HL-60 (cell line): ENCODE measurements around the gene APOBEC3H.
A peak's percentile ranks its signal among the peaks of the same experiment; 100 is the strongest.

Source experiments
- DNase-seq, 2 experiments: peaks; one replicate each; pipeline ENCODE4 v3.0.0-alpha.2; 2010 to 2020; ENCODE audit warnings: low read depth in 1 of 2, low spot score in 1 of 2
- H3K27ac ChIP-seq: fragments of 250-450 bp; sonication (Bioruptor Pico); replicated peaks from 2 replicates; pipeline ENCODE4 v1.5.1; 2020; ENCODE audit warnings: mild to moderate bottlenecking, moderate library complexity
- H3K27me3 ChIP-seq: fragments of 250-450 bp; sonication (Bioruptor Pico); 2 replicates; pipeline ENCODE4 v1.5.1; 2021; ENCODE audit warnings: mild to moderate bottlenecking, moderate library complexity; ENCODE audit not compliant: insufficient read depth, poor library complexity, severe bottlenecking
- H3K4me3 ChIP-seq: replicated peaks from 2 replicates; pipeline ENCODE4 v1.5.1; 2011; ENCODE audit warnings: mild to moderate bottlenecking, control low read depth, low read length; ENCODE audit not compliant: insufficient read depth
- GABPA ChIP-seq: IDR thresholded peaks from 2 replicates; pipeline ENCODE4 v1.6.1; 2012; ENCODE audit warnings: low read depth
- POLR2AphosphoS5 ChIP-seq: IDR thresholded peaks from 2 replicates; pipeline ENCODE4 v1.6.1; 2012; ENCODE audit warnings: low read depth
- SPI1 ChIP-seq: IDR thresholded peaks from 2 replicates; pipeline ENCODE4 v1.6.1; 2012; ENCODE audit warnings: low read depth, mild to moderate bottlenecking, borderline replicate concordance
- TF ChIP-seq, protein P1 (sequence below): IDR thresholded peaks from 2 replicates; pipeline ENCODE4 v1.6.1; 2012; ENCODE audit warnings: low read depth; ENCODE audit not compliant: insufficient replicate concordance
- TF ChIP-seq, protein P2 (sequence below): IDR thresholded peaks from one replicate; pipeline ENCODE4 v1.5.1; 2011; ENCODE audit warnings: low read length, control low read depth, inconsistent platforms; ENCODE audit not compliant: insufficient read depth

The APOBEC3H gene

DNA sequence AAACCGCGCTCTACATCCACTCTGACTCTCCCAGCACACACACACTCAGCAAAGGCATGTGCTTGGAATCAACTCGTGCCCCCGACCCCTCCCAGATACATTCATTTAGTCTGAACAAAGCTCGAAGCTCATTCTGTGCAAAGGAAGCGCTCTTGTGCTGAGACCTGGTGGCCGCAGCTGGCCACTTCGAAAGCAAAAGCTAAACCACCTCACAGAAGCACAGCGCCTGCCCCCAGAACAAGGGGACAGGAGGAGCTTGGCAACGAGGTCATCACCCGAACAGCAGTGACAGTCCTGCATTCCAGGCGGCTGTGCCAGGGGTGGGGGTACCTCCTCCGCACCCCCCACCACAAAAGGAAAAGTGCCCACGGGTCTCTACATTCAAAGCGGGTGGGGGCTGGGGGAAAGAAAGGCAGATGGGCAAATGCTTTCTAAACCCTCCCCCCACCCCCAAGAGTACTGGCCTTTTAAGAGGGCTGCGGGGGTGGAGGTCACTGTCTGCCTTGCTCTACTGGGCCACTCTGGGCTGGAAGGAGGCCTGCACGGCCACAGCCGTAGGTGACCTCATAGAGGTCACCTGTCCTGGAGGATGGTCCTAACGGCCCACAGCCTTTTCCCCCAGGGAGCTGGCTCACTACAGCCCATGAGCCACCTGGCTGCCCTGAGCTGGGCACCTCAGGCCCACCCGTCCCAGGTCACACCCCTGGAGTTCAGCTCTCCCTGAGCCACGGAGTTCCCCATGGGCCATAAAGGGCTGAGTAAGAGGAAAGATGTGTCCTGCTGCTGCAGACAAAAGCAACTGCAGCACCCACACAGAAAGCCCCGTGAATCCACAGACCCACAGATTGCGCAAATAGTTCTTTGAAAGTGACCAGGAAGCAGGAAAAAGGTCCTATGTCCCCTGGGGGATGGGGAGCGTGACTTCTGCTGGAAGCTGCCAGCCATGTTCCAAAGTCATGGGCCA is 34.1 kb downstream of the APOBEC3H start:
- DNase-seq, result peak in 1 of 2 experiments; percentile 33
- TF ChIP-seq, protein P1, sequence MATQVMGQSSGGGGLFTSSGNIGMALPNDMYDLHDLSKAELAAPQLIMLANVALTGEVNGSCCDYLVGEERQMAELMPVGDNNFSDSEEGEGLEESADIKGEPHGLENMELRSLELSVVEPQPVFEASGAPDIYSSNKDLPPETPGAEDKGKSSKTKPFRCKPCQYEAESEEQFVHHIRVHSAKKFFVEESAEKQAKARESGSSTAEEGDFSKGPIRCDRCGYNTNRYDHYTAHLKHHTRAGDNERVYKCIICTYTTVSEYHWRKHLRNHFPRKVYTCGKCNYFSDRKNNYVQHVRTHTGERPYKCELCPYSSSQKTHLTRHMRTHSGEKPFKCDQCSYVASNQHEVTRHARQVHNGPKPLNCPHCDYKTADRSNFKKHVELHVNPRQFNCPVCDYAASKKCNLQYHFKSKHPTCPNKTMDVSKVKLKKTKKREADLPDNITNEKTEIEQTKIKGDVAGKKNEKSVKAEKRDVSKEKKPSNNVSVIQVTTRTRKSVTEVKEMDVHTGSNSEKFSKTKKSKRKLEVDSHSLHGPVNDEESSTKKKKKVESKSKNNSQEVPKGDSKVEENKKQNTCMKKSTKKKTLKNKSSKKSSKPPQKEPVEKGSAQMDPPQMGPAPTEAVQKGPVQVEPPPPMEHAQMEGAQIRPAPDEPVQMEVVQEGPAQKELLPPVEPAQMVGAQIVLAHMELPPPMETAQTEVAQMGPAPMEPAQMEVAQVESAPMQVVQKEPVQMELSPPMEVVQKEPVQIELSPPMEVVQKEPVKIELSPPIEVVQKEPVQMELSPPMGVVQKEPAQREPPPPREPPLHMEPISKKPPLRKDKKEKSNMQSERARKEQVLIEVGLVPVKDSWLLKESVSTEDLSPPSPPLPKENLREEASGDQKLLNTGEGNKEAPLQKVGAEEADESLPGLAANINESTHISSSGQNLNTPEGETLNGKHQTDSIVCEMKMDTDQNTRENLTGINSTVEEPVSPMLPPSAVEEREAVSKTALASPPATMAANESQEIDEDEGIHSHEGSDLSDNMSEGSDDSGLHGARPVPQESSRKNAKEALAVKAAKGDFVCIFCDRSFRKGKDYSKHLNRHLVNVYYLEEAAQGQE, result no peak
- TF ChIP-seq, protein P2, sequence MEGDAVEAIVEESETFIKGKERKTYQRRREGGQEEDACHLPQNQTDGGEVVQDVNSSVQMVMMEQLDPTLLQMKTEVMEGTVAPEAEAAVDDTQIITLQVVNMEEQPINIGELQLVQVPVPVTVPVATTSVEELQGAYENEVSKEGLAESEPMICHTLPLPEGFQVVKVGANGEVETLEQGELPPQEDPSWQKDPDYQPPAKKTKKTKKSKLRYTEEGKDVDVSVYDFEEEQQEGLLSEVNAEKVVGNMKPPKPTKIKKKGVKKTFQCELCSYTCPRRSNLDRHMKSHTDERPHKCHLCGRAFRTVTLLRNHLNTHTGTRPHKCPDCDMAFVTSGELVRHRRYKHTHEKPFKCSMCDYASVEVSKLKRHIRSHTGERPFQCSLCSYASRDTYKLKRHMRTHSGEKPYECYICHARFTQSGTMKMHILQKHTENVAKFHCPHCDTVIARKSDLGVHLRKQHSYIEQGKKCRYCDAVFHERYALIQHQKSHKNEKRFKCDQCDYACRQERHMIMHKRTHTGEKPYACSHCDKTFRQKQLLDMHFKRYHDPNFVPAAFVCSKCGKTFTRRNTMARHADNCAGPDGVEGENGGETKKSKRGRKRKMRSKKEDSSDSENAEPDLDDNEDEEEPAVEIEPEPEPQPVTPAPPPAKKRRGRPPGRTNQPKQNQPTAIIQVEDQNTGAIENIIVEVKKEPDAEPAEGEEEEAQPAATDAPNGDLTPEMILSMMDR, result no peak
- TF ChIP-seq POLR2AphosphoS5 (no peak), SPI1 (no peak), GABPA (no peak)
- H3K4me3 ChIP-seq, result no peak overlapping the region
- H3K27ac ChIP-seq, result no peak overlapping the region
- no peaks in the 10 kb centered on the region for H3K27me3 ChIP-seq

DNA sequence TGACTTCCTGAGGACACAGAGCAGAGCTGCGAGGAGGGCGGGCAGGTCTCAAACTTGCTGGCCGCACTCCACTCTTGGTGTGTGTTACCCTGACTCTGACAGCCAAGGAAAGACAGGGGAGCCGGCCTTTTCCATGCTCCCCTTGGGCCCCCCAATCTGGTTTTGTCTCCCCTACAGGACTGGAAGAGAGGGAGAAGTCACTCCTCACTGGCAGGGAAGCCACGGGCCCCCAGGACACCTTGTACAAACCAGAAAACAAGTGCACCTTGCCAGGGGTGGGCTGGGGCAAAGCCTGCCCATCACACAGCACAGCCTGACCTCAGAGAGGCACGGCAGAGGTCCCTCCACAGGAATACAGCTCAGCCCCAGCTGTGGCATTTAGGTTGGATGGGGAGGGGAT is 35.2 kb downstream of the APOBEC3H start:
- no peak overlapping the region for H3K27ac ChIP-seq
- no peaks in the 10 kb centered on the region for H3K27me3 ChIP-seq
- no peak overlapping the region for H3K4me3 ChIP-seq
- DNase-seq, result no peak
- TF ChIP-seq, protein P1, result no peak
- TF ChIP-seq GABPA, result no peak
- TF ChIP-seq, protein P2, result no peak
- no peak for TF ChIP-seq SPI1
- no peak for TF ChIP-seq POLR2AphosphoS5

DNA sequence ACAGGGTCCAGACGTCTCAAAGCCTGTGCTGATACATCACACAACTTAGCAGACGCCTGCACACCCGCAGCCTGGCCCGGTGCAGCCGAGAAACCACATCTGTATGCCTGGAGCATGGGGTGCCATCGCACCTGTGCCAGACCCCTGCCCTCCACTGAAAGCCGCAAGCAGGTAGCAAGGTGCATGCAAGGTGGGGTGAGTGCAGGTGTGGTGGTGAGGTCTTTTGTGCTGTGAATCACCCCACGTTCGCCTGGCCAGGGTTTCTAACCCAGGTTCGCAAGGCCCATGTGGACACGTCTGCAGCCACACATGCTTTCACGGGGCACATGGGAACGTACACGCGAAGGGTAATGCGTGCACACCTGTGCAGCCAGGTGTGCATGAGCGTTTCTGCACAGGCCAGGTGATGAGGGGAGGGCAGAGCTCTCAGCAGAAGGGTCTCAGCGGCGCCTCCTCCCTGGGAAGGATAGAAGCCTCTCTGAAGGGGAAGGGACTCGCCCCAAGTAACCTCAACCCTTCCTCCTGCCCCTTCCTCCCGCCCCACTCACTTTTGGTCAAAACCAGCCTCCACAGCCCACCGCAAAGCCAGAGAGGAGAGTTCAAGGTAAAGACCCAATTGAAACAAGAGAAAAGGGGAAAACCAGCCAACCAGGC is 36.0 kb downstream of the APOBEC3H start:
- Histone ChIP-seq H3K27me3 (no peaks in the 10 kb centered on the region), H3K4me3 (no peak overlapping the region), H3K27ac (no peak overlapping the region)
- DNase-seq, result no peak
- TF ChIP-seq POLR2AphosphoS5 (no peak), GABPA (no peak), SPI1 (no peak)
- TF ChIP-seq, protein P2, result no peak
- TF ChIP-seq, protein P1, result no peak
